Keratinocyte (primary cell): ENCODE results near the gene EME2. TPM values are rescaled to one million over a fixed set of nuclear protein-coding genes. Genes with fewer than 3 reads are reported as not detected.

Source experiments
- DNase-seq: peaks from one replicate; pipeline ENCODE4 v3.0.0-alpha.2; 2011; ENCODE audit warnings: low read depth, missing footprints, low spot score
- FAIRE-seq: peaks from 2 replicates; lab custom pipeline; 2011; peaks lifted over from hg19 to GRCh38; lab: Jason Lieb, UNC
- H2AFZ ChIP-seq: 2 replicates; pipeline ENCODE4 v1.6.0; 2012; ENCODE audit warnings: low read length, control low read depth, inconsistent platforms; ENCODE audit not compliant: control insufficient read depth
- H3K27ac ChIP-seq: 2 replicates; pipeline ENCODE4 v1.5.1; 2011; ENCODE audit warnings: low read length; ENCODE audit not compliant: control insufficient read depth, insufficient read depth
- H3K27me3 ChIP-seq: 3 replicates; pipeline ENCODE4 v1.6.0; 2011; ENCODE audit warnings: low read length; ENCODE audit not compliant: control insufficient read depth, insufficient read depth; ENCODE audit errors: extremely low read depth
- H3K36me3 ChIP-seq, 2 experiments: 2 replicates in 1 of 2; 3 replicates in 1 of 2; pipeline ENCODE4 v1.5.1; 2011; ENCODE audit warnings: low read length in 2 of 2, mild to moderate bottlenecking in 1 of 2; ENCODE audit not compliant: control insufficient read depth in 2 of 2, insufficient read depth in 2 of 2; ENCODE audit errors: extremely low read depth in 1 of 2
- H3K4me1 ChIP-seq: 3 replicates; pipeline ENCODE4 v1.5.1; 2011; ENCODE audit warnings: low read length; ENCODE audit not compliant: control insufficient read depth, insufficient read depth; ENCODE audit errors: extremely low read depth
- H3K4me2 ChIP-seq: 3 replicates; pipeline ENCODE4 v1.6.0; 2011; ENCODE audit warnings: low read depth, low read length; ENCODE audit not compliant: control insufficient read depth, insufficient read depth; ENCODE audit errors: extremely low read depth
- H3K4me3 ChIP-seq, 3 experiments: fragments of 200-600 bp in 1 of 3; sonication (generic) in 1 of 3; 2 replicates in 2 of 3; 3 replicates in 1 of 3; pipeline ENCODE4 v1.5.1; 2011 to 2016; ENCODE audit warnings: low read length in 3 of 3, mild to moderate bottlenecking in 3 of 3, control low read depth in 2 of 3, inconsistent platforms in 1 of 3, low read depth in 1 of 3, mixed read lengths in 1 of 3, mixed run types in 1 of 3, moderate library complexity in 1 of 3; ENCODE audit not compliant: control insufficient read depth in 2 of 3, insufficient read depth in 2 of 3; ENCODE audit errors: extremely low read depth in 1 of 3
- H3K79me2 ChIP-seq: 2 replicates; pipeline ENCODE4 v1.6.0; 2012; ENCODE audit warnings: low read length; ENCODE audit not compliant: control insufficient read depth, insufficient read depth
- H3K9ac ChIP-seq: 3 replicates; pipeline ENCODE4 v1.6.0; 2011; ENCODE audit warnings: low read length; ENCODE audit not compliant: control insufficient read depth, insufficient read depth; ENCODE audit errors: extremely low read depth
- H3K9me1 ChIP-seq: 3 replicates; pipeline ENCODE4 v1.6.0; 2011; ENCODE audit warnings: low read length; ENCODE audit not compliant: control insufficient read depth, insufficient read depth; ENCODE audit errors: extremely low read depth
- H3K9me3 ChIP-seq: 2 replicates; pipeline ENCODE4 v1.5.1; 2012; ENCODE audit warnings: low read depth, low read length; ENCODE audit not compliant: control insufficient read depth
- H4K20me1 ChIP-seq: 3 replicates; pipeline ENCODE4 v1.6.0; 2011; ENCODE audit warnings: low read length; ENCODE audit not compliant: control insufficient read depth, insufficient read depth; ENCODE audit errors: extremely low read depth
- CTCF ChIP-seq, 3 experiments: IDR thresholded peaks in 1 of 3; conservative IDR thresholded peaks in 1 of 3; optimal IDR thresholded peaks in 1 of 3; 2 replicates in 2 of 3; 3 replicates in 1 of 3; pipeline versions ENCODE3 to v1.5.1; 2011; ENCODE audit warnings: low read length in 3 of 3, mild to moderate bottlenecking in 3 of 3, moderate library complexity in 2 of 3, control low read depth in 1 of 3, inconsistent platforms in 1 of 3; ENCODE audit not compliant: insufficient read depth in 2 of 3; ENCODE audit errors: extremely low read depth in 1 of 3
- EZH2 ChIP-seq: IDR thresholded peaks from one replicate; pipeline ENCODE4 v1.6.1; 2012; ENCODE audit warnings: inconsistent platforms, mild to moderate bottlenecking, low read length, moderate library complexity
- dilution Hi-C: fragments of 300-500 bp; cut with MboI; formaldehyde crosslinking; loops from one replicate; pipeline ENCODE4 v1.7.0; 2020; ENCODE audit warnings: low sequenced_read_pairs; ENCODE audit not compliant: extremely low pct_ligation_motif_present
- polyA plus RNA-seq, 5 experiments: library from polyadenylated mRNA; depleted of rRNA in 3 of 5; stranded (reverse) in 3 of 5; stranded (forward) in 1 of 5; unstranded in 1 of 5; fragments of >200 nt; gene quantifications; 1 replicate in 1 of 5; 2 replicates in 3 of 5; 3 replicates in 1 of 5; pipeline versions ENCODE4 v1.2.1 to v1.2.3, GENCODE V29; 2011 to 2012; ENCODE audit warnings: missing spikeins in 2 of 5, low read depth in 1 of 5, low replicate concordance in 1 of 5

Gene EME2
- polyA plus RNA-seq, 1 donor (not counting 4 experiments of a cell fraction or from before 2014, with no cell fraction given) = 6.3 TPM

- Histone ChIP-seq H3K4me2 (no peak overlapping the region), H3K9me3 (peaks cover 30% of the 10 kb centered on the region), H3K36me3 (peaks cover 6 to 9% of the 10 kb centered on the region in 2 experiments), H2AFZ (no peak overlapping the region), H4K20me1 (no peaks in the 10 kb centered on the region), H3K27me3 (no peaks in the 10 kb centered on the region), H3K79me2 (peaks cover 15% of the 10 kb centered on the region), H3K4me3 (no peak overlapping the region), H3K27ac (no peak overlapping the region), H3K4me1 (no peaks in the 10 kb centered on the region), H3K9me1 (no peaks in the 10 kb centered on the region), H3K9ac (no peak overlapping the region)
- no peak for FAIRE-seq
- DNase-seq = no peak
- no peak for TF ChIP-seq CTCF (optimal IDR thresholded peaks at IDR 0.05 in 1 of 3, IDR thresholded peaks at IDR 0.05 in 1 of 3, conservative IDR thresholded peaks at IDR 0.05 in 1 of 3; ENCODE audit: extremely low read depth in 1 of 3, insufficient read depth in 2 of 3, low read length in 3 of 3)
- TF ChIP-seq EZH2 = no peak
- dilution Hi-C loops = no loop called here
These were observed 38.5 kb upstream of the EME2 start for GRCh38 chr16:1734123-1734522.

GRCh38 chr16:1734816-1735215 is 37.8 kb upstream of the EME2 start:
- H4K20me1 ChIP-seq = no peaks in the 10 kb centered on the region
- H3K4me2 ChIP-seq = no peak overlapping the region
- FAIRE-seq (no peak), DNase-seq (no peak)
- no peak overlapping the region for H3K9ac ChIP-seq
- peaks cover 5 to 7% of the 10 kb centered on the region in 2 experiments for H3K36me3 ChIP-seq
- TF ChIP-seq EZH2 (no peak), CTCF (optimal IDR thresholded peaks at IDR 0.05 in 1 of 3, IDR thresholded peaks at IDR 0.05 in 1 of 3, conservative IDR thresholded peaks at IDR 0.05 in 1 of 3; ENCODE audit: extremely low read depth in 1 of 3, insufficient read depth in 2 of 3, low read length in 3 of 3) (no peak)
- no peaks in the 10 kb centered on the region for H3K9me1 ChIP-seq
- H3K27me3 ChIP-seq = no peaks in the 10 kb centered on the region
- H3K79me2 ChIP-seq = peaks cover 17% of the 10 kb centered on the region
- no peak overlapping the region for H2AFZ ChIP-seq
- no peaks in the 10 kb centered on the region for H3K4me1 ChIP-seq
- no peak overlapping the region for H3K27ac ChIP-seq
- dilution Hi-C loops = no loop called here
- peaks cover 35% of the 10 kb centered on the region for H3K9me3 ChIP-seq
- no peak overlapping the region for H3K4me3 ChIP-seq
